SU-DHL-6 (cell line): ENCODE data around the gene KIF9.
"Not testable (repeated sequence)": the region's sequence is repeated elsewhere in the genome, so short reads cannot be mapped to it uniquely, and the experiment has no call there.

Experiments used
- H2AFZ ChIP-seq: fragments of 200-600 bp; sonication (generic); 2 replicates; pipeline ENCODE4 v1.6.1; 2014; ENCODE audit warnings: low read depth, mild to moderate bottlenecking, moderate library complexity, mixed read lengths, antibody characterized with exemption, low read length; ENCODE audit not compliant: severe bottlenecking
- H3F3A ChIP-seq: fragments of 200-600 bp; shearing (Covaris generic); 2 replicates; pipeline ENCODE4 v1.6.0; 2016; ENCODE audit warnings: antibody characterized with exemption, mild to moderate bottlenecking; ENCODE audit not compliant: insufficient read depth
- H3K27ac ChIP-seq: fragments of 200-600 bp; sonication (generic); 2 replicates; pipeline ENCODE4 v1.5.1; 2016; ENCODE audit warnings: low read depth, mild to moderate bottlenecking, low read length, moderate library complexity, mixed read lengths
- H3K27me3 ChIP-seq: fragments of 200-600 bp; sonication (generic), shearing (Covaris generic); 2 replicates; pipeline ENCODE4 v1.6.0; 2014; ENCODE audit warnings: mild to moderate bottlenecking, low read length
- H3K36me3 ChIP-seq: fragments of 200-600 bp; sonication (generic); 2 replicates; pipeline ENCODE4 v1.6.1; 2014; ENCODE audit warnings: mild to moderate bottlenecking, low read length, mixed read lengths
- H3K4me2 ChIP-seq: fragments of 300-600, 200-600 bp; shearing (Covaris generic), sonication (generic); 2 replicates; pipeline ENCODE4 v1.6.0; 2014; ENCODE audit warnings: low read length, low read depth, mild to moderate bottlenecking; ENCODE audit not compliant: poor library complexity, severe bottlenecking
- H3K4me3 ChIP-seq: fragments of 200-600 bp; sonication (generic); 2 replicates; pipeline ENCODE4 v1.5.1; 2014; ENCODE audit warnings: antibody characterized with exemption, low read length, mild to moderate bottlenecking, mixed read lengths; ENCODE audit not compliant: insufficient read depth, poor library complexity, severe bottlenecking
- H3K79me2 ChIP-seq: fragments of 200-600 bp; sonication (generic); 2 replicates; pipeline ENCODE4 v1.6.1; 2014; ENCODE audit warnings: mild to moderate bottlenecking, low read length, moderate library complexity; ENCODE audit not compliant: insufficient read depth
- H3K9ac ChIP-seq: fragments of 200-600 bp; sonication (generic); 2 replicates; pipeline ENCODE4 v1.7.0; 2014; ENCODE audit warnings: mild to moderate bottlenecking, low read length
- H3K9me2 ChIP-seq: fragments of 200-600 bp; sonication (generic); replicated peaks from 2 replicates; pipeline ENCODE4 v1.6.1; 2014; ENCODE audit warnings: low read length; ENCODE audit not compliant: insufficient read depth
- H3K9me3 ChIP-seq: fragments of 200-600 bp; sonication (generic); 2 replicates; pipeline ENCODE4 v1.6.1; 2014; ENCODE audit warnings: low read length, mixed read lengths; ENCODE audit not compliant: insufficient read depth
- H4K20me1 ChIP-seq: fragments of 200-600 bp; sonication (generic); 2 replicates; pipeline ENCODE4 v1.6.1; 2014; ENCODE audit warnings: low read depth, mild to moderate bottlenecking, antibody characterized with exemption, low read length, moderate library complexity, mixed read lengths
- EZH2phosphoT487 ChIP-seq: fragments of 200-600 bp; sonication (generic), shearing (Covaris generic); conservative IDR thresholded peaks from 2 replicates; pipeline ENCODE4 v1.6.1; 2018; ENCODE audit warnings: mild to moderate bottlenecking, antibody characterized with exemption, low read length, moderate library complexity, mixed read lengths
- TF ChIP-seq, protein P1 (sequence below): fragments of 200-600 bp; sonication (generic); IDR thresholded peaks from one replicate; pipeline ENCODE4 v1.5.1; 2017; ENCODE audit warnings: antibody characterized with exemption, mild to moderate bottlenecking, low read length, moderate library complexity; ENCODE audit not compliant: insufficient read depth, poor library complexity, severe bottlenecking

The KIF9 gene

DNA sequence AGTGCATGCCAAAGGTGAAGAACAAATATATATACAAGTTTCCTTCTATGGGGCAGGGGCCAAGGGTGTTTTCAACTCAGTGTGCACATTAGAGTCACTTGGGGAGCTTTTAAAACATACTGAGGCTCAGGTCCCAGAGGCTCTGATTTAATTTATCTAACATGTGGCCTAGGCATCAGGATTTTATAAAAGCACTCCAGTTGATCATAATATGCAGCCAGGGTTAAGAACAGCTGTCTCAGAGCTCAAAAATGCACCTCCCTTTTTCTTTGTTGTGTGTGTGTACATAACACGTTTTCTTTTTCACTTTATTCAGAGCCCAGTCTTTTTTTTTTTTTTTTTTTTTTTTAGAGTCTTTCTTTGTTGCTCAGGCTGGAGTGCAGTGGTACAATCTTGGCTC lies 60.8 kb downstream of the KIF9 start:
- Histone ChIP-seq H3K79me2 (no peaks in the 10 kb centered on the region), H4K20me1 (no peaks in the 10 kb centered on the region), H3K36me3 (no peaks in the 10 kb centered on the region), H2AFZ (no peak overlapping the region), H3K4me3 (no peak overlapping the region), H3K27me3 (no peaks in the 10 kb centered on the region), H3K4me2 (no peak overlapping the region), H3K9ac (no peak overlapping the region), H3K9me2 (no peaks in the 10 kb centered on the region), H3F3A (no peaks in the 10 kb centered on the region), H3K27ac (no peak overlapping the region), H3K9me3 (no peaks in the 10 kb centered on the region)
- TF ChIP-seq, protein P1, sequence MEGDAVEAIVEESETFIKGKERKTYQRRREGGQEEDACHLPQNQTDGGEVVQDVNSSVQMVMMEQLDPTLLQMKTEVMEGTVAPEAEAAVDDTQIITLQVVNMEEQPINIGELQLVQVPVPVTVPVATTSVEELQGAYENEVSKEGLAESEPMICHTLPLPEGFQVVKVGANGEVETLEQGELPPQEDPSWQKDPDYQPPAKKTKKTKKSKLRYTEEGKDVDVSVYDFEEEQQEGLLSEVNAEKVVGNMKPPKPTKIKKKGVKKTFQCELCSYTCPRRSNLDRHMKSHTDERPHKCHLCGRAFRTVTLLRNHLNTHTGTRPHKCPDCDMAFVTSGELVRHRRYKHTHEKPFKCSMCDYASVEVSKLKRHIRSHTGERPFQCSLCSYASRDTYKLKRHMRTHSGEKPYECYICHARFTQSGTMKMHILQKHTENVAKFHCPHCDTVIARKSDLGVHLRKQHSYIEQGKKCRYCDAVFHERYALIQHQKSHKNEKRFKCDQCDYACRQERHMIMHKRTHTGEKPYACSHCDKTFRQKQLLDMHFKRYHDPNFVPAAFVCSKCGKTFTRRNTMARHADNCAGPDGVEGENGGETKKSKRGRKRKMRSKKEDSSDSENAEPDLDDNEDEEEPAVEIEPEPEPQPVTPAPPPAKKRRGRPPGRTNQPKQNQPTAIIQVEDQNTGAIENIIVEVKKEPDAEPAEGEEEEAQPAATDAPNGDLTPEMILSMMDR = no peak
- no peak for TF ChIP-seq EZH2phosphoT487

DNA sequence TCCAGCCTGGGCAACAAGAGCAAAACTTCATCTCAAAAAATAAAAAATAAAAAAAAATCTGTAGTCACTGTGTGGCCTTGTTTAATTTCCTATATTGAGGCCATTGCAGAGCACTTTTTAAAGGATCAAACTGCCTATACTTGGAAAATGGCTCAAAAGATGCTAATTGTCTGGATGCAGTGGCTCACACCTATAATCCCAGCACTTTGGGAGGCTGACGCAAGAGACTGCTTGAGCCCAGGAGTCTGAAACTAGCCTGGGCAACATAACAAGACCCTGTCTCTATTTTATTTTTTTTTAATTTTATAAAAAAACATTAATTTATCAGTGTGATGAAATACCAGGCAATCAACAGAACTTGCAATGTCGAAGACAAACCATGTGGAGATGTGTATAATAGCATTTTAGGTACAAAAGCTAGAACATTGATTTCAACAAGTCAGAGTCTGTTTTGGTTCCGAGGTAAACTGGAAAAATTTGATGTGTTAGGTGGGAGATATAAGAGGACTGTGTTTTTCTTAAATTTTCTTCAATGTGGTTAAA lies 71.7 kb downstream of the KIF9 start:
- Histone ChIP-seq H2AFZ (no peak overlapping the region), H3K9me3 (no peaks in the 10 kb centered on the region), H3K4me3 (no peak overlapping the region), H3K4me2 (no peak overlapping the region), H3K36me3 (no peaks in the 10 kb centered on the region), H3K27me3 (no peaks in the 10 kb centered on the region), H4K20me1 (no peaks in the 10 kb centered on the region), H3K9ac (no peak overlapping the region), H3K79me2 (no peaks in the 10 kb centered on the region), H3F3A (no peaks in the 10 kb centered on the region), H3K9me2 (no peaks in the 10 kb centered on the region), H3K27ac (no peak overlapping the region)
- TF ChIP-seq, protein P1 = no peak
- TF ChIP-seq EZH2phosphoT487 = no peak

- H3K9ac ChIP-seq, H3K27me3 ChIP-seq, H4K20me1 ChIP-seq, H3K4me2 ChIP-seq, H3K9me2 ChIP-seq, H3K27ac ChIP-seq, H3K4me3 ChIP-seq, H3F3A ChIP-seq, H3K9me3 ChIP-seq, H3K79me2 ChIP-seq, H2AFZ ChIP-seq, H3K36me3 ChIP-seq: not testable (repeated sequence)
These were observed 76.6 kb downstream of the KIF9 start for GRCh38 chr3:47206022-47206421.

- H3K4me2 ChIP-seq = no peak overlapping the region
- no peaks in the 10 kb centered on the region for H3K9me3 ChIP-seq
- no peaks in the 10 kb centered on the region for H3K36me3 ChIP-seq
- TF ChIP-seq, protein P1 = no peak
- H4K20me1 ChIP-seq = no peaks in the 10 kb centered on the region
- H2AFZ ChIP-seq = no peak overlapping the region
- no peaks in the 10 kb centered on the region for H3K9me2 ChIP-seq
- no peaks in the 10 kb centered on the region for H3K27me3 ChIP-seq
- no peaks in the 10 kb centered on the region for H3F3A ChIP-seq
- H3K4me3 ChIP-seq = no peak overlapping the region
- H3K27ac ChIP-seq = no peak overlapping the region
- no peak overlapping the region for H3K9ac ChIP-seq
- H3K79me2 ChIP-seq = no peaks in the 10 kb centered on the region
These were observed 77.7 kb downstream of the KIF9 start for GRCh38 chr3:47204875-47205274.
